Activated CD4-positive, alpha-beta T cell treated with anti-CD3 and anti-CD28 coated beads, Interleukin-2, amount 50 U/mL, for 4 hours (primary cell): ENCODE measurements around the gene HHAT.
A peak's percentile ranks its signal among the peaks of the same experiment; 100 is the strongest.

ENCODE experiments used
- DNase-seq, 2 experiments: peaks; one replicate each; pipeline ENCODE4 v3.0.0-alpha.2; 2020

Gene HHAT

DNA sequence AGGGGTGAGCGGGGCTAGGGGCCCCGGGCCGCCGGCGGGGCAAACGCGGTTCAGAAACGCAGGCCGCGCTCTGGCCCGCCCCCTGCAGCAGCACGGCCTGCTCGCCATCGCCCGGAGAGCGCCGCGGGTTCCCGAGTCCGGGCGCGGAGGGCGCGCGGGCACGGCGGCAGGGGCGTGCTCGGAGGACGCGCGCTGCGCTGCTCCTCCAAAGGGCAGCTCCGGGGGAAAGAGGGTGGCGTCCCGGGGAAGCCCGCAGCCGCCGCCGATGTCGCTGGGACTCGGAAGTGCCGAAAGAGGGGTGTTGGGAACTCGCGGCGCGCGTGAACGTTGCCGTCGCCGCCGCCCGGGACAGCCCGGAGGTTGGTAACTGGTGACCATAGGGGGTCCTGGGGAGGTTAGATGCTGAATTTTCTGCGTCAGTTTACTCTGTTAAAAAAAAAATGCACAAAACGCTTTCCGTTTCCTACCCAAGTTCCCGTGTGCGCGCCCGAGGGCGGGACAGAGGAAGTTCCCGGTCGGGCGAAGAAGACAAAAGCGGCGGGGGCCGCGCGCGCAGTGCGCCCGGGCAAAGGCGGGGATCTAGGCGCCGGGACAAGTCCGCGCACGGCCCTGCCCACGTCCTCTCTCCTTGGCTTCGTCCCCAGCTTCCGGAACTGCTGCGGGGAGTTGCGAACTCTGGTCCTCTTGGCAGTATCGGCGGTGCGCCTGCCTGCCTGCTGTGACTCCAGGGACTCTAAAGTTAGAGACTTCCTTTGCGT lies at the start of gene HHAT:
Gene HHAT, plus strand, starts transcription at position 157 of the 758 bp plus-strand sequence. CDS start 20,074 bp downstream, outside the sequence.
- peak; percentile 47 to 50 for DNase-seq

DNA sequence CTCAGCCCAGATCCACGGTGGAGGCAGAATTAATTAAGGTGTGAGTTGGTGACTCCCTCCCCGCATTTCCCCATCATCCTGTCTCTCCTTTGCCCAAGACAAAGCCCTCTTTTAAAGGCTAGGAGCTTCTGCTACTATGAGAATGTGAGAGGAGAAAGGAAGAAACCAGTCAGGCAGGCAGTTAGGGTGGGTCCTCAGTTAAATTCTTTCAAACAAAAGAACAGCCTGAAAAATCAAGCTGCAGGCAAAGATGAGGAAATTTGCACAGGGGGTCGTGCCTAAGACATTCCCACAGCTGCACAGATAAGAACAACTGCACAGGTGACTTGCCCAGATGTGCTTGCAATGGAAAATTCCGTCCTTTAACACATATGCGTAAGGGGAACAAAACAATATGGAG lies 48.5 kb upstream of the HHAT start:
- DNase-seq: no peak

DNA sequence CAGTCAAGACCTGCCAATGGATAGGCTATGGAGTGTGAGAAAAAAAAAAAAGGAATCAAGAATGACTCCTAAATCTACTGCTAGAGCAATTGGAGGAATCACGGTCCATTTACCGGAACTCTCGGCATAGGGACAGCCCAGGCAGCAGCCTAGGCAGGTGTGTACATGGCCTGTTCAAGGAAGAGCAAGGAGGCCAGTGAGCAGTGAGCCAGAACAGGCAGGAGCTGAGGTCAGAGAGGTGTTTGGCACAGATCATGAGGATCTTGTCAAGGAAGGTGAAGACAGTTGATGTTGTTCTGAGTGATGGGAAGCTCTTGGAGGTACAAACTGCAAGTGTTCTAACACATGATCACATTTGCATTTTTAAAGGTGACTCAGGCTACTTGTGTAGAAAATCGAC lies 40.6 kb upstream of the HHAT start:
- no peak for DNase-seq

DNA sequence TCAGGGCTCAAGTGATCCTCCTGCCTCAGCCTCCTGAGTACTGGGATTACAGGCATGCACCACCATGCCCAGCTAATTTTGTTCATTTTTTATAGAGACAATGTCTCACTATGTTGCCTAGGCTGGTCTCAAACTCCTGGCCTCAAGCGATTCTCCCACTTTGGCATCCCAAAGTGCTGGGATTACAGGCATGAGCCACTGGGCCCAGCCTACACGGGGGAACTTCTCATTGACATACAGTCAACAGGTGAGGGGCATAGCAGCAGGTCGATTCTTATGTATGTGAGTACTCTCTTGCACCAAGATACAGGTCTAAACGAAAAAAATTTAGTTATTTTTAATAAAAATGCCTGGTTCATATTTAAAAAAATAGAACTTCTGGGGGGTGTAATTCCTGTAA lies 39.5 kb upstream of the HHAT start:
- no peak for DNase-seq

DNA sequence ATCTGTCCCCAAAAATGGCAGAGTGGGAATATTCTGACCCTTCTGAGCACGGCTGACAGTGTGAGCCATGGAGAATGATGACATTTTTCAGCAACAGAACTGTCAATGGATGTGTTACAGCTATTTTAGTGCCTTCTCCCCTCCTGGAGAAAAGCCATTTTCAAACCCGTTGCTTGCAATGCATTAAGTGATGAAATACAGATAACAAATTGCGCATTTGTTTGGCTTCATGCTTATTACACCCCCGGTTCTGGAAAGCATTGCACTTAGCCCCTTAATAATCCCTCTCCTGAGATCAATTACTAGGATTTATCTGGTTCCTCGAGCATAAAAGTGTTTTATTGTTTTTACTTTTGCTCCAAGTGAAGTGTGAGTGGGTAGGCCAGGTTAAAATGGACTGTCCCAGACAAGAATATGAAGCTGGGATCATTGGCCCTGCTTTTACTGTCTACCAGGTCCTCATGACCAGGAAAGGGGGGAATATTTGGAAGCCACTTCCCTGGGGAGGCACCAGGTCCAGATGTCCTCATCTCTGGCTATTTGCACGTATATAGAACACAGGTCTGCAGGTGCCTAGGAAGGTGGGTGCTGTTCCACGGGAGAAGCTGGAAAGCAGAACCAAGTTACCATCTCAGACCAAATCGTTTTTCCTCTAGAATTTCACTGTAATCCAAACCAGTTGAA lies 37.5 kb upstream of the HHAT start:
- no peak for DNase-seq

DNA sequence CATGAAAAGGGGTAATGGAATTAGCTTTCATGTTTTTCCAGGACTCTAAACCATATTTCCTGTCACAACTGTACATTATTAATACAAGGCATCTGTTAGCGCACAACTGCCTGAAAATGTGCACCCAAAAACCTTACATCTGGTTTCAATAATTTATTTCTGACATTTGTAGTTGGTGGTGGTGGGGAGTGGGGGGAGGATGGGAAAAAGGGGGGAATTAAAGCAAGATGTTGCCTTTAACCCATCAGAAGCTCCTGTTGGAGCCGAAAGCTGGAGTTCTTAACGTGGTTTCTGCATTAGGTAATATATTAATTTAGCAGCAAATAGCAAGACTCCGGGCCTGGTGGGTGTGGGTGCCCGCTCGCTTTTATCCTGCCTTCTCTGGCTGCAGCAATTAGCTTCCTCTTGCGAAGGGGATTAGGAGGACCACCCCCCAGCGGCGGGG lies 36.9 kb upstream of the HHAT start:
- DNase-seq: no peak

DNA sequence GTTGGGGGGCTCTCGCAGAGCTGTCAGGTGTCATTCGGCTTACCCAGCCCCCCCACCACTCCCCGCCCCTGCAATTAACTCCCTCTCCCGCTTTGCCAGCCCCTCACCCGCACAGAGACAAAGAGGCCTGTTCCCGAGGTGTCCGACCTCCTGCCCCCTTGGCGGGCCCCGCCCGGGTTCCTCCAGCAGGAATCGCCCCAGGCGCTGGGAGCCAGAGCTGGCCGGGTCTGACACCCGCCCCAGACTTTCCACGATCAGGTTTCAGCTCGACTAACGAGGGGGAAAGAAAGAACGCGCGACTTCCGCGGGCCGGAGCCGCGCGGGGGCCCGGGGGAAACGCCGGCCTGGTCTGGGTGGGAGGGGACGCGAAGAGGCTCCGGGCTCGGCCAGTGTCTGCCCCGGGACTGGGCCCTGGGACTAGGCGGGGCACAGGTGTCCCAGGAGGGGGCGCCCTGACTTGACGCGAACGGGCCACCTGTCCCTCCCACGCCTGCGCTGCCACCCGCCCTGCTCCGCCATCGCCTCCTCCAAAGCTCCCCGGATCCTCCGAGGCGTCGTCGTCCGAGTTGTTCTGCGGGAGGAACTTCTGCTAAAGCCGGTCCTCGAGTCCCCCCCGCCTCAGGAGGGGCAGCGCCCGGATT lies 36.4 kb upstream of the HHAT start:
- peak; percentile 23 to 34 for DNase-seq

DNA sequence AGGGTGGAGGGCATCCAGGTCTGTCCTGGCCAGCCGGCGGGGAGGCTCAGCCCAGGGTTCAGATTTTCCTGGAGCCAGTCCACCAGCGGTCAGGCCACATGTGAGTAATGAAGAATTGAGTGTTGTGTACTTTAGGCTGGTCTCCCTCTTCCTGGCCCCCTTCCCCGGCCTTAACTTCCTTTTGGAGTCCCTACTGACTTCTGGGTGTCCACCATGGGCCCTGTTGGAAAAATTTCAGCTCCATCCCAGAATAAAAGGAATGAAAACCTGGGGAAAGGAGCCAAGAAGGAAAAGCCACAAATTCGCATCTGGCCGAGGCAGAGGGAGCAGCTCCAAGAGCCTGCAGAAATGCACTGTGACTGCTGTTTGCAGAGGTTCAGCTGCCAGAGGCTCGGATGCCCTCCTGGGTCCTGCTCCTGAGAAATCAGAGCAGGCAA lies 35.5 kb upstream of the HHAT start:
- no peak for DNase-seq

DNA sequence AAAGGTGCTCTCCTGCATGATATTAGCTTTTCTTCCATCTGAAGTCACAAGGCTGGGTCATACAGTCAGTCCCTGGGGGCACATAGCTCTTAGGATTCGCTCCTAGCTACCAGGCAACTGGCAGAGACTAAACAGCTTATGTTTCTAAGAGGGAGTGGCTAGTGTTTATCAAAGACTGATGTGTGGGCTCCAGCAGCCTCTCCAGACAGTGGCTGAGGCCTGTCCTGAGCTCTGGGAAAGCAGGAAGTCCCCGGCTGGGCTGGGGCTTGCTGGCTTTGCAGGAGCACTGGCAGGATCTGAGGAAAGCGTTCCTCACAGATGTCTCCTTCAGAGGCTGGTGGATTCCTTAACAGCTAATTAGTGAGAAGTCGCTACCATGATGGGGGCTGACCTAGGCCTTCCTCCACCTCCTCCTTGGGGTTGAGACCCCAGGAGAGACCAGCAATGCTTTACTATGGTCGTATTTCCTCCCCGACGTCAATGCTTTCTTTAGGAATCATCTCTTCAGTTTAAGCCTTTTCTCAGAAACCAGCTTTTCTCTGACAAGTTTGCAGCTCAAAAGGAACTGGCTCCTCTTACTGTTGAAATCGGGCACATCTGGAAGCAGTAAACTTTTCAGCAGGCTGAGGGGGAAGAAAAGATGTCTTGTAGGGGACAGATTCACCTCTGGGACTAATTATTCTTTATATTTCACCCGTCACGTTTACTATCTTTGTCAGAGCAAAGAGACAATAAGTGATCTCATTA lies 33.5 kb upstream of the HHAT start:
- DNase-seq: no peak

DNA sequence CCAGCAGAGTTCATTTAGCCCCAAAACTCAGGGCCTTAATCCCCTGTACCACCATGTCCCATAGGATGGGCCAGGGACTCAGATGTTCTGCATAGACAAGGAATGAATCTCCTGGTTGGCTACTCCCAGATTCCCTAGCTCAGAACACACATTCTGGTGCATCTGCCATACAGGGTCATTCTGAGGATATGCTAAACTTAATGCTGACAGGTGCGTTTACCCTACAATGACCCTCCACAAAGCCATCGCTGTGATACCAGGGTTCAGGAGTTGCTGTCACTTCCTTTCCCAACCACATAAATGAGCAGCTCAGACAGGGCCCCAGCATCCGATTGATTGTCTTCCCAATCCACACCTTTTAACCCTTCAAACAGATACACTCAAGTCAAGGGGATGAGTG lies 32.0 kb upstream of the HHAT start:
- DNase-seq: no peak

DNA sequence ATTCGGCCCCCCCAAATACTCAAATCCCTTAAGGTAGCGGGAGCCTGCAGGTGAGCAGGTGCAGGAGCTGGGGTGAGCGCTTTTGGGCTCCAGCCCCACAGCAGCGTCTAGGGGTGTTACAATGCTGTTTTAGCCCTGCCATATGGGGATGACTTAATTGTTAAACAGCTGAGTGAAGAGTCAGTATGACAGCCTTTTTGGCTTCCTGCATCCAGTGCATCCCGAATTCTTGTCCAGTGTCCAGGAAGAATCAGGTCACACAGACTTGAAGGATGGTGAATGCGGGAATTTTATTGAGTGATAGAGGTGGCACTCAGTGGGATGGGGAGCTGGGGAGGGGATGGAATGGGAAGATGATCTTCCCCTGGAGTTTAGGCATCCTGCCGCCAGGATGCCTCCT lies 30.4 kb upstream of the HHAT start:
- no peak for DNase-seq

DNA sequence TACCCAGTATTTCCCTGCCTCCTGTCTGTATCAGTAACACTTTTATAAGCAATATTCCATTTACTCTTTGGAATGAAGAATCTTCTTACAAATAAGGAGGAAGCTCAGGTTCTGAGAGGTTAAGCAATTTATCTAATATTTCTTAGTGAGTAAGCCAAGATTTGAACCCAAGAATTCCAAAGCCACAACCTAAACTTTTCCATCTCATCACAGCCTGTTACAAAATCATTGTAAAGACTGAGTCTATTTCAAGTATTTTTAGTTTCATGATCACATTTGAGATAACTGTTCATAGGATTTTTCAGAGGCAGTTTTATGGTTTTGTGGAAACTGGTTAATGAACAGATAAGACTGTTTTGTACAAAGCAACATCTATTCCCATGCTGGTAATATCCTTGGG lies 29.8 kb upstream of the HHAT start:
- no peak for DNase-seq

DNA sequence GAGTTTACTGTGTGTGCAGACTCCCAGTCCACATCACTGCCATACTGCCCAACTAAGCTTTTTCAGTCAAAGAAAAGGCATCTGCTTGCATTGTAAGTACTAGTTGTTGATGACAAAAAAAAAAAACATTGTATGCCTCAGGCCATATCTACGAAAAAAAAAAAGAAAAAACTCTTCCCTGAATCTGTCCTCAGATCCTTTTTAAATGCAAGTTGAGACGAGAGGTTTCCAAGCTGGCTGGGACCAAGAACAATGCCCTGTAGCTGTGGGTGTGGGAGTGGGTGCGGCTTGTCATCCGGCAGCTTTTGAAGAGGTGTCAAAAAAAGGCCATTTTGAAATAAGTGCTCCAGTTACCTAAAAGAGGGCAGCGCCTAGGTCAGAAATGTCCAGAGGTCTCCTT lies 29.2 kb upstream of the HHAT start:
- DNase-seq: no peak

DNA sequence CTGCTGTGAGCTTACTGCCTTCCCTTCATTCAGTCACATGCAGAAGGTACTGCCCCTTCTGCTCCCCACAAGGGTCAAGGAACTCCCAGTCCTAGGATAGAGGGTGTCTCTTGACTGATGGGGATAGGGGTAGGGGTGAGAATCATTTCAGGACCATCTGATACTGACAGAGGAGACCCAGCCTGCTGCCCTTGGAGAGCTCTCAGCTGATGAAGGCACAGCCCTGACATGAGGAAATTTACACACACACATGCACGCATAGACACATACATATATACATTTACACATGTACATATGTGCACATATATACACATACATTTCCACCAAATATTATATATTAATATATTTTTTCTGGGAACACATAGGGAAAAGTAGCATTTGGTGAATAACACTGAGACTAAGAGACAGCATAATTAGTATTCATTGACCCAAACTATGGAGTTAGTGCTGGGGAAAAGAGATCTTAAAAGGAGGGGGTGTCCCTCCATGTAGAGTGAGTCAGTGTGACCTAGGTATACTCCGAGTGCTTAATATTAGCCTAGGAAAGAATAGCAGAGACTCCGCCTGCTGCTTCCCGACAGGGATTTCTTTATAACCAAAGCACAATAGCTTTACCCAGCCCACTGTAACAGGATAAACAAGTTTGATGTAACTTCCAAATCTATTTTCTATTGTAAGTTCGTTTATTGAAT lies 27.6 kb upstream of the HHAT start:
- no peak for DNase-seq

DNA sequence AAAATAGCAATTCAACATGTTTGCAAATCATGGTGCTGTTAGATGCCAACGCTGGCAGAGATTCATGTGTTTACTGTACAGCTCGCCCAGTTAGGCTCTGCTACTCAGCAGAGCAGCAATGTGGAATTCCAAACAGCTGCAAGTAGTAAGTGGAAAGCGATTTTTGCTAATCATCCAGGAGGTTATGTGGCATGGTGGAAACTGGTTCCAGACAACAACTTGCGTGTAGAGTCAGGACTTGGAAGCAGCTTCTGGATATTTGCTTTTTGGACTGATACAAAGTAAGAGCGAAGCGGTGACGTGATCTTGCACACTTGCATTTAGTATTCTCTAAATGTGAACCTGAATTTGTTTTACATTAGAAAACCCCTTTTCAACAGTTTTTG lies 27.1 kb upstream of the HHAT start:
- DNase-seq: no peak

DNA sequence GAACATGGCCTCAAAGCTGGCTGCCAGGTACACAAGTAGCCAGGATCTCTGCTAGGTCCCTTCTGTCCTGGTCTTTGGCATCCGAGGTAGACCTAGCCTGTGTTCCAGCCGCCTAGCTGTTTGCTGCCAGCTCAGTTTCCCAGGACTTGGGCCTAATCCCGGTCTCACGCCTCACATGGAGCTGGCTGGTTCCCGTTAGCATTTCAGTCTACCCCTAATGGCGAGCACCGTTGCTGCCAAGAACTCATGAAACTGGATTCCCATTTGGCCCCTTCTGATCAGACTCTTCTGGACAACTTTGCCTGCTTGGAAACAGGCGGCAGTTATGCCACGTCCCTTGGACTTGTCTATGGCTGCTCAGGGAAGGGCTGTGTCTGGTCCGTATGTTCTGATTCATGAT lies 26.2 kb upstream of the HHAT start:
- no peak for DNase-seq

DNA sequence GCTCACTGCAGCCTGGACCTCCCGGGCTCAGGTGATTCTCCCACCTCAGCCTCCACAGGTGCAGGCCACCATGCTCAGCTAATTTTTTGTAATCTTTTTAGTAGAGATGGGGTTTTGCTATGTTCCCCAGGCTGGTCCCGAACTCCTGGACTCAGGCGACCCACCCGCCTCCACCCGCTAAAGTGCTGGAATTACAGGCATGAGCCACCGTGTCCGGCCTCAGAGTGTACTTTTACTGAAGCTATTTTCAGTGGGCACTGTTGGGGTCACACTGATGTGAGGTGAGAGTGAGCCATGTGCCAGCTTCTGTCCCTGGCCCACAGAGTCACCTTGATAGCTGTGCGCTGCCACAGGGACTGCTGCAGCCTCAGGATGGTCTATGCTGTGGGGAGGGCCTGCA lies 25.3 kb upstream of the HHAT start:
- DNase-seq: no peak

DNA sequence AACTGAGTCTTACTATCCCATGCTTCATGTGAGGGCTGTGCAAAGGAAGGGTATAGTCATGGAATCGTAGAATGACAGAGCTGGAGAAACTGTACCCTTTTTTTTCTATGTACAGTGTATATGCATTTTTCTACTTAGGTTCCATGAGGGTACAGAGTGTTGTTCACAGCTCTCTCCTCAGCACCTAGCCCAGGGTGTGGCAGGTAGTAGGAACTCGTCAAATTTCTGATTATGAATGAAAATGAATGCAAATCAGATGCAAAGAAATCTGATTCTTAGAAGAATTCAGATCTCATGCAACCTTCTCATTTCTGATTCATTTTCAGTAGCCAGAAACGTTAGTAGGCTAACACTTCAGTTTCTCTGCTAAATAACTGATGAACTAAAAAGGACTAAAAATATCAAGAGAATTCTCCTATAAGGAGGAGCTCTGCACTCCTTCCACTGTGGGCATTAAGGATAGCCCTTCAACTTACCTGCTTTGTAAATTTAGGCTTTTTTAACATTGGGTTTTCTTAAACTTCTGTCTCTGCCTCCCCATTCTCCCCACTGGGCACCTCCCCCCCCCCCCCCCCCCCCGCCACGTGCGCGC lies 18.0 kb upstream of the HHAT start:
- DNase-seq: no peak

DNA sequence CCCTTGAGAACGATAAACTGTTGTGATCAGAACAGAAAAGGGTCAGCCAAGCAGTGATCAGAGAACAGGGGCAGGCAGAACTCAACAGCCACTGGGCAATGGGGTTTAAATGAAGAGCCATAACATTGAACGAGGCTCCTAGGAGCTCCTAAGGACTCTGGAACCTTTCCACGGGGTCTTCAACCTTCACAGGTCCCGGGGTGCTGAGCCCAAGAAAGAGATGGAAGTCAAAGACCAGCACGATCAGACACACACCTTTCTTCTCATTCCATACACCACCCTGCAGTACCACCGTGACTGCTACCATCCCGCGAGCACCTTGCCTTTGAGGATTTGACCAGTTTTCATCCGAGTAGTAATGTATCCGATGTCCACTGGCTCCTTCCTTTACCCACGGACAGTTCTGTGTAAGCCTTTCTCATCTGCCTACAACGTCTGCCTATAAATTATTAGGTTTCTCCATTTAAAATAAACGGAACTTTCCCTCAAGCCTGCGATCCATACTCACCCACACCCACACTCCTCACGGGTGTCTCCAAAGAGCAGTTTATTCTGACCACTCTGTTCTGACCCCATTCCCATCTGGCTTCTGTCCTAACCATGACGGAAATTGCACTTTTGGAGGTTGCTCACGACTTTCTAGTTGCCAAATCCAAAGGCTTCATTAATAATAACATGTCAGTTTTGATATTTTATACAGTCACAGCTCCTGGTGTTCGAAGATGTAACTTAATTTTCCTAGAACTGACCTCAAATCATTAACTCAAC lies 16.8 kb upstream of the HHAT start:
- no peak for DNase-seq

DNA sequence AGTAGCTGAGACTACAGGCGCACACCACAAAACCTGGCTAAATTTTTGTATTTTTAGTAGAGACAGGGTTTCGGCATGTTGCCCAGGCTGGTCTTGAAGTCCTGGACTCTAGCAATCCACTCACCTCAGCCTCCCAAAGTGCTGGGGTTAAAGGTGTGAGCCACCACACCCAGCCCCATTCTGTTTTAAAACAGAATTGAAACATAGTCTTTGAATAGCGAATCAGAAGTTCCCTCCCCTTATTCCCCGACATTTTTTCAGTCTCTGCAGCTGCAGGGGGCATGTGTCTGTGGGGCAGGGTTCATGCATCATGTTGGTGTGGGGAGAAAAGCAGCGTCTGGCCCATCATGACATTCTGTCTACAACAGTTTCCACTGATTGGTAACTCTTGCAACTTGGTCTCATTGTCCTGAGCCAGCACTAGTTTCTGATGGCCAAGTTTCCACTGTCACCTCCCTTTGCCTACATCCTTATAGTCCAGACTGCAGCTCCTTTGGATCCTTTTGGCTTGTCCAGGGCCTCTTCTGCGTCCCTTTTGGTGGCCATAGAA lies 15.6 kb upstream of the HHAT start:
- no peak for DNase-seq

DNA sequence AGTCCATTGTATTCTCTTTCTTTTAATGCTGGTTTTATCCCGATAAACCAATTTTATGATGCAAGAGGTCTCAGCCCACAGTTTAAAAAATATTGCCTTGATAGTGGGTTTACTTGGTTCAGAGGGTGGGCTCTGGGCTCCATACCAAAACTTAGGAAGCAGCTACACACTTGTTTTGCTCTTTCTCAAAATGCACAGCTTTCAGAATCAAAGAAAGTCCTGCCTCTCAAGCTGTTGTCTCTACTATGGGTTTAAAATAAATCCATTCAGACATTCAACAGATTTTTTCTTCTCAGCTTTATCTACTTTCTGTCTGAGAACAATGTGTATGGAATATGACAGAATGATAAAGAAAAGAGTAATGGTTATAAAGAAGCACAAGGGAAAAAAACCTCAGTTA lies 14.8 kb upstream of the HHAT start:
- DNase-seq: no peak
